Putamen (tissue), 1 donor: ENCODE results near the gene PRKCI.
"Not testable (repeated sequence)": the region's sequence is repeated elsewhere in the genome, so short reads cannot be mapped to it uniquely, and the experiment has no call there.

Experiments
- DNase-seq: peaks from one replicate; pipeline ENCODE4 v3.0.0-alpha.2; 2016; ENCODE audit warnings: low spot score

PRKCI gene

DNA sequence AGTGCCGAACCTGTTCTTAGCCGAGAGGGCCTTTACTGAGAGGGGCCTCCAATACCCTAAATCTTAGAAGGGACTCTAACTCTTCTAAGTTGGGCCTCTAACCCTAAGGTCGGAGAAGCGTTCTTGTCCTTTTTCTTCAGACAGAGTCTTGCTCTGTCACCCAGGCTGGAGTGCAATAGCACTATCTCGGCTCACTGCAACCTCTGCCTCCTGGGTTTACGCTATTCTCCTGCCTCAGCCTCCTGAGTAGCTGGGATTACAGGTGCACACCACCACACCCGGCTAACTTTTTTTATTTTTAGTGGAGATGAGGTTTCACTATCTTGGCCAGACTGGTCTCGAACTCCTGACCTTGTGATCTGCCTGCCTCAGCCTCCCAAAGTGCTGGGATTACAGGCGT is 120.0 kb downstream of the PRKCI start:
- DNase-seq: not testable (repeated sequence)

DNA sequence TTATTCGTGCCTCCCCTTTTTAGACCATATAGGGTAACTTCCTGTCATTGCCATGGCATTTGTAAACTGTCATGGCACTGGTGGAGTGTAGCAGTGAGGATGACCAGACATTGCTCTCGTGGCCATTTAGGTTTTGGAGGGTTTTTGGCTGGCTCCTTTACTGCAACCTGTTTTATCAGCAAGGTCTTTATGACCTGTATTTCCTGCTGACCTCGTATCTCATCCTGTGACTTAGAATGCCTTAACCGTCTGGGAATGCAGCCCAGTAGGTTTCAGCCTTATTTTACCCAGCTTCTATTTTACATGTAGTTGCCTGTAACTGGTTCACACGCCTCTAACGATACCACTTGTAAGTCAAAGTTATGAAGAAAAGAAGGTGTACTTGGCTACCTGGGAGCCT is 121.6 kb downstream of the PRKCI start:
- DNase-seq: not testable (repeated sequence)

DNA sequence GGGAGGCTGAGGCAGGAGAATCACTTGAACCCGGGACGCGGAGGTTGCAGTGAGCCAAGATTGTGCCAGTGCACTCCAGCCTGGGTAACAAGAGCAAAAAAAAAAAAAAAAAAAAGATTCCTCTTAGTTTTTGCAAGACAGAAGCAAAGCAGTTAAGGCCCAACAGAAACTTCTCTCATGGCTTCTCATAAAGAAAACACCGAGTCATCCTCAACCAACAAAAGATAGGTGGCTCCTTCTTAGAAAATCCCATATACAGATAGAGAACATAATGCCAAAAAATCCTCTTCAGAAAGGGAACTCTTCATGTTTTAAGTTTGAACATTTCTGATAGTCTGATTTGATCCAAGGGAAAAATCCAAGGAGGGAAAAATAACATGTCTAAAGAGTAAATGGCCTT is 122.7 kb downstream of the PRKCI start:
- no peak for DNase-seq

DNA sequence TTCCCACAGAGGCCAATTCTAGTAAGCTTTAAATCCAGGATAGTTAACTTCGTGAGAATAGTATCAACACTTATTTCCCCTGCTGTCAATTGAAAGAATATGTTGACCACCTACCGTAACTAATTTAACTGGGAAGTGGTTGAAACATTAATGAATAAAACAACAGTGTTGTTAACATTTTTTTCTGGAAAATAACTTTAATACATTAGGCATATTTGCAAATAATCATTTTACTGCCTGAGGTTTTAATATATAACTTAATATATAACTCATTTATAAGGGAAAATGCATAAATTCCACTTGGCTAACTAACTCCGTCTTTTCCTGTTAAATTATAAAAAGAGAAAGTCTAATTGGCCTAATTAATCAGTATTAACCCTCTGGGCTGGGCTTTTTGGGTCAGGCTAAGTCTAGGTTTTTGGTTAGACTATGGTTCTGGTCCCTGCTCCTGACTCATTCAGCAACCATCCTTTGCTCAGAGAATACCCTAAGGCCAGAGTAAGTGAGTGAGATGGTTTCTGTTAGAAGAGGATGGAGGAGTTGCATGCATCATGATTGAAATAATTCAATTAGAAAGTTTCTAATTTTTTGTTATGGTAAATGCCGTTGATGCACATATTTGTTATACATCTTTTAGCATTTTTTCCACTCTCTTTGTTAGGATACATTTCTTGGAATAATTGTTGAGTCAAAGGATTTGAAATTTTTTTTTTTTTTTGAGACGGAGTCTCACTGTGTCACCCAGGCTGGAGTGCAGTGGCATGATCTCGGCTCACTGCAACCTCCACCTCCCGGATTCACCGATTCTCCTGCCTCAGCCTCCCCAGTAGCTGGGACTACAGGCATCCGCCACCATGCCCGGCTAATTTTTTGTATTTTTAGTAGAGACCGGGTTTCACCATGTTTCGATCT is 124.5 kb downstream of the PRKCI start:
- DNase-seq: no peak

DNA sequence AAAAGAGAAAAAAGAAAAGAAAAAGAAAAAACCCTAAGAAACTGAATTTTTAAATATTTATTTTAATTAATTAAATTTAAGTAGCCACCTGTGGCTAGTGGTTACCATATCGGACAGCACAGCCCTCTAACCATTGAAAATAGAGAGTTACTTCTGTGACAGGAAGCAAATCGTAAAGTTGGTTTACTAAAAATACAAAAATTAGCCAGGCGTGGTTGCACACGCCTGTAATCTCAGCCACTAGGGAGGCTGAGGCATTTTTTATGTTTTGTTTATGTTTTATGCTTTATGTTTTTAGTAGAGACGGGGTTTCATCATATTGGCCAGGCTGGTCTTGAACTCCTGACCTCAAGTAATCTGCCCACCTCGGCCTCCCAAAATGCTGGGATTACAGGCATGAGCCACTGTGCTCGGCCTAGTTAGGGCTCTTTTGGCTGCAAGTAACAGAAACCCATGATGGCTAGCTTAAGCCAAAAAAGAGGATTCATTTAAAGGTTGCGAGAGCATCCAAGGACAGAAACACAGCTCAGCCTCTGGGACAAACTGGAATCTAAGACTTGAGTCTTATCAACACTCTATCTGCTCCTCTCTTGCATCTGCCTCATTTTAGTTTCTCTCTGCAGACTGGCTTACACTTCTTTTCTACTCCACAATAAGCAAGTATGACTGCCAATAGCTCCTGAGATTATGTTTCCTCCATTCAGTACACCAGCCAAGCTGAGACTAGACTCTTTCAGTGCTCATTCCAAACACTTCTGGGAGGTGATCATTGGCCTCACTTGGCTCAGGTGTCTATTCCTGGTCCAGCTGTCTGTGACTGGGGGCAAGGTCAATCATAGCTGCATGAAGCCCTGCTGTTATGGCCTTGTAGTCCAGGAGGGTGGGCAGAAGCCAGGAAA is 128.5 kb downstream of the PRKCI start:
- DNase-seq: no peak

DNA sequence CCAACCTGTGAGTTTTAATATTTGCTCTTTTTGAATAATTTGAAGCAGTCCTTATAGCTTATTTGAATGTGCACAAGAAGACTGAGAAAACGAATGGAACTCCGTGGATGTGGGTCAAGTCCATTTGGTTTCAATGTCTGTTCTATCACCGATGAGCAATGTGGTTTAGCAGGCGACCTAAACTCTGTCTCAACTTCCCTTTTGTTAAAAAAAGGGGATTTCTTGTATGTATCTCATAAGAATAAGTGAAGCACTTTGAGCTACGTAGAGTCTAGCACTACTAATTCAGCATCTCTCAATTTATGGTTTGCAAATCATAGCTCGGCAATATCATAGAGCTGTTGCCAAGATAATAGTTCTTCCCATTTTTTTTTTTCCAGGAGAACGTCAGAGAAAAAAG is 130.7 kb downstream of the PRKCI start:
- no peak for DNase-seq

DNA sequence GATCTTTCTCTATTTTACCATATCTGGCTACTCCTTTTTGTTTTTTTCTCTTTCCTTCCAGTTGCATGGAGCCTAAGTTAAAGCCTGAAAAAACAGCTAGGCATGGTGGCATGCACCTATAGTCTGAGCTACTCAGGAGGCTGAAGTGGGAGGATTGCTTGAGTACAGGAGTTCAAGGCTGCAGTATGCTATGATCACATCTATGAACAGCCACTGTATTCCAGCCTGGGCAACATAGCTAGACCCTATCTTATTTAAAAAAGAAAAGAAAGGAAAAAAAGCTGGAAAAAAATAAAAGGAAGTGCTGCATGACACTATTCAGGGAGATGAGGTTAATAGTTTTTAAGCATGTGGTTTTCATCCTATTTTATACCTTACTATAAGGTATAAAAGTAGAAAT is 131.3 kb downstream of the PRKCI start:
- DNase-seq: no peak

DNA sequence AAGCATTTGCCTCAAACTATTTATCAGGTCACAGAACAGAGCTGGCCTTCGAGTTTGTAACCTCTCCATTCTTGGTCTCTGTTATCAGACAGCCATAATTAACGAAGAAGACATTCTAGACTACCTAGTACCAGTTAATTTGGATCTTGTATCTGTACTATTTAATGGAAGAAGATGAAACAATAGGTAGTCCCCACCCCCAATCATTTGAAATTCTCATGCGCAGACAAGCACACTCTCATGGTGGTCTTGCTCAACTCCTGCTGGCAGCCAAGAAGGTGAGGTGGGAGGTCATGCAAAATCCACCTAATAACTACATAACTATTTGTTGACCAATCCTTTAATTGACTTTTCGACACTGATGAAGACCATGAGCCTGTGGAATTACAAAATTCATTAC is 132.5 kb downstream of the PRKCI start:
- no peak for DNase-seq
